HG02588 (cell line): Measurements from ENCODE around the gene DNA2.
"Not testable (repeated sequence)": the region's sequence is repeated elsewhere in the genome, so short reads cannot be mapped to it uniquely, and the experiment has no call there.

Experiments used
- ATAC-seq: cut with Tn5 transposase; IDR thresholded peaks from one replicate; pipeline ENCODE4 v1.9.1; 2021; ENCODE audit warnings: mild to moderate bottlenecking, moderate library complexity; ENCODE audit not compliant: unreplicated experiment

Gene DNA2

DNA sequence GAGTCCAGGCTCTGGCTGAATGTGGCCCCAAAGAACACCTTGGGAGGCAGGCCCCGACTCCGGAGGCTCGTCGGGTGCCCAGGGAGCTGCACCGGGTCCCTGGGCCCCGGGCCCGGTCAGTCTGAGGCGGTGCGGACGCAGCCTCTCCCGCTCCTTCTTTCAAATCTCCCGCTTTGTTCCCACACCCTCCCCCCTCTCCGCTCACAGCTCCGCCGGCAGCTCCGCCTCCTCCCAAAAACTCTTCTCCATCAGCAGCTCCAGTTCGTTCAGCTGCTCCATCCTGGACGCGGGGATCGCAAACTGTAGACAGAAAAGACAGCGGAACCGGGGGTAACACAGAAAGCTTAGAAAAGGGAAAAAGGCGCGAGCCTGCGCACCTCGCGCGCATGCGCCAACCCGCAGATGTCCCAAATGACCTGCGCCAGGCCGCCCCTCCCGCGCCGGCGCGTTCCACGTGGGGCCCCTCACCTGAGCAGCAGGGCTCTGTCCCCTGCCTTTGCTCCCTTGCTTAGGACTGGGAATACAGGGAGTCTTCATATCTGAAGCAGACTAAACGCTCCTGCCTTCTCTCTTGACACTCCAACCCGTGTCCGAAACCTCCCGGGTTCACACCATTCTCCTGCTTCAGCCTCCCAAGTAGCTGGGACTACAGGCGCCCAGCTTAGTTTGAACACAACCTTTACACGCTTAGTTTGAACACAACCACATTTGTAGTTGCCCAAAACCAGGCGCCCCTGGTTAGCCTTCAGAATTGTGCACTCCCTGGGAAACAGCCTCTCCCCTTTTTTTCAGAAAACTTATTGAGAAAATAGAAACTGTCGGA is at the start of gene DNA2:
Gene DNA2 (minus strand): TSS at position 388 of the 823 bp plus-strand sequence. CDS start 109 bp downstream, at position 279.
- ATAC-seq: peak; percentile 86

- not testable (repeated sequence) for ATAC-seq
These were observed 46.8 kb upstream of the DNA2 start for GRCh38 chr10:68518609-68519008.

- no peak for ATAC-seq
These were observed 45.4 kb upstream of the DNA2 start for GRCh38 chr10:68517188-68517587.

DNA sequence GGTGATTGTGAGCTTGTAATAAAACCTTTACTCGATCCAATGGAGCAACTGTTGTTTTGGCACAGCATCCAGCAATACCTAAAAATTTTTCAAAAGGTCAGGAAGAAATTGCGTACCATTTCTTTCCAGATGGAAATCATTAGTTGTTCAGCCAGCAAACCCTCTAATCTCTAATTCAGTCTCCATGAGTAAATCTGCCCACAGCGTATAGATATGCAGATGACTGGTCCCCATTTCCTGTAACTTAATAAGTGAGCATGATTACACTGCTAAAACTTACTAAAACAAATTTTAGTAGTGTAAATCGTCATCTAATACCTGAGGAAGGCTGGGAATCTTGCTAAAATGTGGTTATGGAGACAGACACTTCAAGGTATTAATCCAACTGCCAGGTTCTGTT is 45.0 kb upstream of the DNA2 start:
- ATAC-seq: no peak

- not testable (repeated sequence) for ATAC-seq
These were observed 44.4 kb upstream of the DNA2 start for GRCh38 chr10:68516216-68516615.

DNA sequence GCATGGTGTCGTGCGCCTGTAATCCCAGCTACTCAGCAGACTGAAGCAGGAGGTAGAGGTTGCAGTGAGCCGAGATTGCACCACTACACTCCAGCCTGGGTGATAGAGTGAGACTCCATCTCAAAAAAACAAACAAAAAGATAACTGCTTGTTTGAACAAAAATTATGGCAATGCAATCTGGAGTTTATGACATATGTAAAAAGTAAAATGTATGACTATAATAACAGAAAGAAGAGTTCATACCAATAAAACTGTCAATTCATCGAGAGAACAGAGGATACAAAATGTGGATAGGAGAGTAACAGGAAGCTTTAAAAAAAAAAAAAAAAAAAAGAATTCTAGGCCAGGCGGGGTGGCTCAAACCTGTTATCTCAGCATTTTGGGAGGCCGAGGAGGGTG is 36.3 kb upstream of the DNA2 start:
- ATAC-seq: no peak

DNA sequence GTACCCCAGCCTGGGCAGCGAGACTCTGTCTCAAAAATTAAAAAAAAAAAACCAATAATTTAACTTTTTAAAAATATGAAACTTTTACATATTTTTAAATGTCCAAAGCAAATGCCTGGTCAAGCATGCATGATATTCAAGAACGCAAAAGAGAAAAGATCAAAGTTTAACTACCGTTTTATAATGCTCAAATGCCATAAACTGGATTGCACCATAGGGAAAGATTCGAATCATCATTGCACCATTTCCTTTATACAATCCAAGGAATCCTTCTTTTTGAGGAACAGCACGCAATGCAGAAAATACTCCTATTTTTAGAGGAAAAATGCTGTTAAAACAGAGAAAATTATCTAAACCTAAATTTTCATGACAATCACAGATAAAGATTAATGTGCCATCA is 34.6 kb upstream of the DNA2 start:
- ATAC-seq: no peak

- ATAC-seq: no peak
These were observed 31.1 kb upstream of the DNA2 start for GRCh38 chr10:68502846-68503245.

DNA sequence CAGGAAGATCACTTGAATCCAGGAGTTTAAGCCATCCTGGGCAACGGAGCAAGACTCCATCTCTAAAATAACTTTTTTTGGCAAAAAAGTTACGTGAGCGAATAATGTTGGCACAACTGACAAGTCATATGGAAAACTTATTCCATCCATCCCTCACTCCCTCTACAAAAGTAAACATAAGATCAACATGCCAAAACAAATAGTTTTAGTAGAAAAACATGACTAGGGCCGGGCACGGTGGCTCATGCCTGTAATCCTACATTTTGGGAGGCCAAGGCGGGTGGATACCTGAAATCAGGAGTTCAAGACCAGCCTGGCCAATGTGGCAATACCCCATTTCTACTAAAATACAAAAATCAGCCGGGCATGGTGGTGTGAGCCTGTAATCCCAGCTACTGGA is 29.9 kb upstream of the DNA2 start:
- ATAC-seq: no peak

DNA sequence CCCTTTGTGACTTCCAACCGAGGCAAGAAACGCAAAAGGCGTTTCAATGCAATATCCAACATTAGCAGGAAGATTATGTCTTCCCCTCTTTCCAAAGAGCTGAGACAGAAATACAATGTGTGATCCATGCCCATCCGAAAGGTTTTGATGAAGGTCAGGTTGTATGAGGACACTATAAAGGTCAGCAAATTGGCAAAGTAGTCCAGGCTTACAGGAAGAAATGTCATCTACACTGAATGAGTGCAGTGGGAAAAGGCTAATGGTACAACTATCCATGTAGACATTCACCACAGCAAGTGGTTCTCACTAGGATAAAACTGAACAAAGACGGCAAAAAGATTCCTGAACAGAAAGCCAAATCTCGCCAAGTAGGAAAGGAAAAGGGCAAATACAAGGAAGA is 27.8 kb upstream of the DNA2 start:
- no peak for ATAC-seq

DNA sequence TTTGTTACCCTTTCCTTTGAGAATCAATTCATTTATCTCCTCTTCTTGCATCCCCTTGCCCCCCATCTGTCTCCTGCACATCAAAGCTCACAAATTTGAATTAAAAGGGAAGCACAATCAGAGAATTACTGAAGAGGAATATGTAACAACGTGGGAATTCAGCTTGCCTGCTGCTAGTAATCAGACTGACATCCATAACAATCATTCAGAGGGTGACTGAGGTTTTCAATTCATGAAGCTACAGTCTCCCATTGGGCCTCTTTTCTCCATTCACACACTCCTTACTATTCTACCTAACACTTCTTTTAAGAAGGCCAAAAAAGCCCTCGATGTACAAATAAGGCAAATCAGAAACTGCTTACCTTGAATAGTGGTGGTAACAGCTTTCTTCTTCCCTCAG is 24.3 kb upstream of the DNA2 start:
- ATAC-seq: no peak

GRCh38 chr10:68492118-68492517 is 20.3 kb upstream of the DNA2 start:
- ATAC-seq: no peak

DNA sequence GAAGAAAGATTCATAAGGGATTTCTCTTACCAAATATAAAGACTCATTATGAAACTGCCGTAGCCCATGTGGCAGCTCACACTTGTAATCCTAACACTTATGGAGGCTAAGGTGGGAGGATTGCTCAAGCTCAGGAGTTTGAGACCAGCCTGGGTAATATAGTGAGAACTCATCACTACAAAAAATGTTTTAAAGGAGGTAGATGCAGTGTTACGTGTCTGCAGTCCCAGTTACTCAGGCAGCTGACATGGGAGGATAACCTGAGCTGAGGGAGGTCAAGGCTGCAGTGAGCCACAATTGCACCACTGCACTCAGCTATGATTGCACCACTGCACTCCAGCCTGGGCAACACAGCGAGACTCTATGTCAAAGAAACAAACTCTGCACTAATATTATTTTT is 18.1 kb upstream of the DNA2 start:
- ATAC-seq: no peak

DNA sequence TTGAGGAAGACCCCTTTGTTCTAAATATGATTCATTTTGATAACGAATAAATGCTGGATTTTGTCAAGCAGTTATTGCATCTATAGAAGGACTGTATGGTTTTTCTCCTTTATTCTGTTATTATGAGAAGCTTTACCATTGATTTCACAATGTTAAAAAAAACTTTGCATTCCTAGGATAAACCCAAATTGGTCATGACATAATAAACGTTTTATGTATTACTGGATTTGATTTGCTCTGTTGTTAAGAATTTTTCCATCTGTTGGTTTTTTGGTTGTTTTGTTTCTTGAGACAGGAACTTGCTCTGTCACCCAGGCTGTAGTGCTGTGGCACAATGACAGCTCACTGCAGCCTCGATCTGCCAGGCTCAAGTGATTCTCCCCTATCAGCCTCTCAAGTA is 2.2 kb upstream of the DNA2 start:
- ATAC-seq: no peak

DNA sequence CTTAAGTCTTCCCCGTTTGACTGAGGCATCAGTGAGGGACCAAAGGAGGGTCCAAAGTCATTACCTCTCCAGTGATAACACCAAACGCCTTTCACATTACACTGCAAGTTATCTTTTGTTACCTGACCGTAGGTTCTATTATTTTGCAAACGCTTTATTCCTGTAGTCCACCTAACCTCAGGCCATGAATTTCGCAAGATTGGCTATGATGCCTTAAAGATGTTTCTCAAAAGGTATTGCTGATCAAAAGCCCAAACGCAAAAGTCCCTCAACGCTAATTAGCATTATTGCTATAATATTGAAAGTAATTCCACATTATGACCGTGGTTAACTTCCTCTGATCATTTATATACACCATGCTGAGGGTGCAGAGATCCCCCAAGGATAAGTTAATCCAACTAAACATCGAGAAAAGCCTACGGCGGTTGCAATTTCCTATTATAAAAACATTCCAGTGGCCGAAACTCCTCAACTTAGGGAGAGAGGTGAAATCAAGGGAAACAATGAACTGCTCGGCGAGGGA is 649 bp downstream of the DNA2 start:
- ATAC-seq: peak; percentile 21

DNA sequence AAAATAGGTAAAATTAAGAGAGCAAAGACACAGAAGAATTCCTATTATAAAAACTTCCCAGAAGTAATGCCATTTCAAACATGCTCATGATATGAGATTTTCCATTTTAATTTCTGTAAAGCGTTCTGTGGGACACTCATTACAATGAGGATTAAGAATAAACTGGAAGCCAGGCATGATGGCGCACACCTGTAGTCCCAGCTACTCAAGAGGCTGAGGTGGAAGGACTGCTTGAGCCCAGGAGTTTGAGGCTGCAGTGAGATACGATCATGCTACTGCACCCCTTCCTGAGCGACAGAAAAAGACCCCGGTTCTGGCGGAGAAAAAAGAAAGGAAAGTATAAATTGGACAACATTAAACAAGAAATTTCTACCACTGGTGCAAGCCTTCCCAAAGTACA is 1.5 kb downstream of the DNA2 start:
- no peak for ATAC-seq

DNA sequence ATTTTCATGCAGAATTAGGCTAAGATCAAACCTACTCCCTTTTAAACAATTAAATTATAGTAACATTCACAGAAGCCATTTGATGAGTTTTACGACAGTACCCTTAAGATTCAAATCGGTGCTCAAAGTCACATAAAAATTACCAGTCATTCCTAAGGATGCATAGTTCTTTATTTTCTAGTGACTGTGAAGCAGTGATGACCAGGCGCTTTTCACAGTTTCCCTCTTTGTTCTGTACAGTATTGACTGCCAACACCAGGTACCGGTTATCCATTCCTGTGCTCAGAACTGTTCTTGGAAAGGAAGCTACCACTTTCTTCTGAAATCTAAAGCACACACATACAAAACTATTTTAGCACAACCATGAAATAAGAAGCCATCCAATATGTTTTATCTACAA is 1.9 kb downstream of the DNA2 start:
- no peak for ATAC-seq

DNA sequence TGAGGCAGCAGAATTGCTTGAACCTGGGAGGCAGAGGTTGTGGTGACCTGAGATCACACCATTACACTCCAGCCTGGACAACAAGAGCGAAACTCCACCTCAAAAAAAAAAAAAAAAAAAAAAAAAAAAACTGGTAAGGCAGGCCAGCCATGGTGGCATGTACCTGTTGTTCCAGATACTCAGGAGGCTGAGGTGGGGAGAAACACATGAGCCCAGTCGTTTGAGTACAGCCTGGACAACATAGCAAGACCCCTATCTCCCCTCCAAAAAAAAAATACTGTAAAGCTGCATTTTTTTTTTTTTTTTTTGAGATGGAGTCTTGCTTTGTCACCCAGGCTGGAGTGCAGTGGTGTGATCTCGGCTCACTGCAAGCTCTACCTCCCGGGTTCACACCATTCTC is 7.0 kb downstream of the DNA2 start:
- not testable (repeated sequence) for ATAC-seq

- ATAC-seq: no peak
These were observed 8.2 kb downstream of the DNA2 start for GRCh38 chr10:68463365-68464093.

DNA sequence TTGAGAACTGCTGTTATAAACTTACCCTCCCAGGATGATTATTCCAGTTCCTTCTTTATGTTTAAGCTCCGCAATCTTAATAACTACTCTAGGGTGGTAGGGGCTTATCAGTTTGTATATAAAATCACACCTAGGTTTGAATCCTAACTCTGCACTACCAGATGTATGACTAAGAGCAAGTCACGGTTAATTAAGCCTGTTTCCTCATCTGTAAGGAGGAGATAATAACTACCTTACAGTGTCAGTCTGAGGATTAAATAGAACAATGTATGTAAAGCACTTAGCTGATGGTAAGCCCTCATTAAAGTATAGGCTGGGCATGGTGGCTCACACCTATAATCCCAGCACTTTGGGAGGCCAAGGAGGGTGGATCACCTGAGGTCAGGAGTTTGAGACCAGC is 9.2 kb downstream of the DNA2 start:
- ATAC-seq: no peak

- ATAC-seq: no peak
These were observed 10.7 kb downstream of the DNA2 start for GRCh38 chr10:68461032-68461431.

DNA sequence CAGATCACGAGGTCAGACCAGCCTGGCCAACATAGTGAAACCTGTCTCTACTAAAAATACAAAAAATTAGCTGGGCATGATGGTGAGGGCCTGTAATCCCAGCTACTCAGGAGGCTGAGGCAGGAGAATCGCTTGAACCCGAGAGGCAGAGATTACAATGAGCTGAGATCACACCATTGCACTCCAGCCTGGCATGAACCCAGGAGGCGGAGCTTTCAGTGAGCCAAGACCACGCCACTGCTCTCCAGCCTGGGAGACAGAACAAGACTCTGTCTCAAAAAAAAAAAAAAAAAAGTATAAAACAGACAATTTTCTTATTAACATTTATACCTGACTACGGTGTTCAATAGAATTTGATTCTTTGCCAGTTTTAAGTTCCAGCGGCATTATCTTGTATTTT is 22.1 kb downstream of the DNA2 start:
- ATAC-seq: not testable (repeated sequence)
